Upper lobe of left lung (tissue), 6 donors: ENCODE results near the gene GDF15. TPM values are rescaled to one million over a fixed set of nuclear protein-coding genes. Genes with fewer than 3 reads are reported as not detected.

Experiments used
- ATAC-seq, 2 donors: fragments of 200-7000 bp; cut with Tn5 transposase; one replicate each; pipeline ENCODE4 v1.9.1; 2022; ENCODE audit warnings: mild to moderate bottlenecking in 2 of 2, moderate library complexity in 2 of 2; ENCODE audit not compliant: low FRiP score in 2 of 2
- DNase-seq, 2 donors: peaks; one replicate each; pipeline ENCODE4 v3.0.0-alpha.2; 2019 to 2020
- H3K27ac ChIP-seq, 4 donors: fragments of 200-600 bp; sonication (generic); one replicate each; pipeline ENCODE4 v1.5.1; 2016 to 2019
- H3K27me3 ChIP-seq, 4 donors: fragments of 200-600 bp; sonication (generic); one replicate each; pipeline ENCODE4 v1.5.1; 2017 to 2019
- H3K36me3 ChIP-seq, 4 donors: fragments of 200-600 bp; sonication (generic); one replicate each; pipeline ENCODE4 v1.5.1; 2016 to 2019
- H3K4me1 ChIP-seq, 4 donors: fragments of 200-600 bp; sonication (generic); one replicate each; pipeline ENCODE4 v1.5.1; 2018 to 2019
- H3K4me3 ChIP-seq, 4 donors: fragments of 200-600 bp; sonication (generic); one replicate each; pipeline ENCODE4 v1.5.1; 2017 to 2019; ENCODE audit warnings: mild to moderate bottlenecking in 2 of 4, moderate library complexity in 1 of 4
- H3K9me3 ChIP-seq, 4 donors: fragments of 200-600 bp; sonication (generic); one replicate each; pipeline ENCODE4 v1.5.1; 2018 to 2019
- CTCF ChIP-seq, 6 experiments: fragments of 450-650 bp in 4 of 6; fragments of 200-600 bp in 2 of 6; sonication (generic) in 2 of 6; IDR thresholded peaks; one replicate each; pipeline ENCODE4 v1.5.1; 2016 to 2019; ENCODE audit warnings: antibody characterized with exemption in 6 of 6
- EP300 ChIP-seq, 4 donors: sonication (generic); formaldehyde crosslinking; IDR thresholded peaks; one replicate each; pipeline ENCODE4 v1.5.1; 2017; ENCODE audit warnings: antibody characterized with exemption in 4 of 4, control low read depth in 2 of 4
- POLR2A ChIP-seq, 4 donors: fragments of 450-650 bp; IDR thresholded peaks; one replicate each; pipeline ENCODE4 v1.5.1; 2016 to 2017; ENCODE audit warnings: antibody characterized with exemption in 4 of 4, mild to moderate bottlenecking in 2 of 4
- POLR2AphosphoS5 ChIP-seq, 2 donors: sonication (generic); formaldehyde crosslinking; IDR thresholded peaks; one replicate each; pipeline ENCODE4 v1.5.1; 2017; ENCODE audit warnings: antibody characterized with exemption in 2 of 2
- WGBS, 2 donors: methylation state at CpG; one replicate each; pipeline ENCODE4 v1.1.5; 2017 to 2018; 5-methylcytosine and 5-hydroxymethylcytosine counted together
- total RNA-seq, 6 donors: library from RNA; depleted of rRNA in 4 of 6; stranded (reverse); fragments of >200 nt in 4 of 6; gene quantifications; one replicate each; pipeline versions ENCODE4 v1.1.0 to v1.2.1, GENCODE V29; 2016 to 2021
- donor health status: DM: no; HTN: no; CAD: no; lungs with moderate emphysema.
- donor health status: DM: no; HTN: yes; CAD: no; lungs with severe emphysema.

Gene GDF15
- total RNA-seq, 6 donors from 2014 or later, result 42.5 to 126 (median 68.7) TPM

GRCh38 chr19:18340990-18341868, 44.7 kb upstream of the GDF15 start:
- TF ChIP-seq CTCF (IDR thresholded peaks at IDR 0.05) (no peak), POLR2AphosphoS5 (IDR thresholded peaks at IDR 0.05) (peak; percentile 28 to 32)
- Histone ChIP-seq H3K4me1 (peaks cover 11 to 17% (median 15%) of the 10 kb centered on the region in 4 donors), H3K4me3 (peak overlapping the region; percentile 74 to 92 (median 88)), H3K36me3 (peaks cover 0 to 14% (median 6%) of the 10 kb centered on the region in 4 donors), H3K9me3 (no peaks in the 10 kb centered on the region), H3K27me3 (no peaks in the 10 kb centered on the region), H3K27ac (peak overlapping the region; percentile 74 to 89 (median 86))
- peak; percentile 64 to 74 for ATAC-seq
- 0 to 1% methylated on average over 4 to 14 of the region's 18 CpGs for WGBS, 2 donors
- peak; percentile 72 to 89 for DNase-seq

GRCh38 chr19:18342090-18342632, 43.8 kb upstream of the GDF15 start:
- no peaks in the 10 kb centered on the region for H3K9me3 ChIP-seq
- H3K27me3 ChIP-seq, result no peaks in the 10 kb centered on the region
- no peak for ATAC-seq
- no peak for TF ChIP-seq POLR2AphosphoS5 (IDR thresholded peaks at IDR 0.05)
- TF ChIP-seq EP300 (IDR thresholded peaks at IDR 0.05), result no peak
- no peak for TF ChIP-seq CTCF (IDR thresholded peaks at IDR 0.05)
- TF ChIP-seq POLR2A (IDR thresholded peaks at IDR 0.05), result no peak
- no peak overlapping the region for H3K4me3 ChIP-seq
- peaks cover 0 to 14% (median 6%) of the 10 kb centered on the region in 4 donors for H3K36me3 ChIP-seq
- WGBS, 2 donors, result 77 to 83% methylated on average over 8 of the region's 8 CpGs
- DNase-seq, result no peak
- no peak overlapping the region for H3K27ac ChIP-seq
- H3K4me1 ChIP-seq, result peaks cover 11 to 17% (median 15%) of the 10 kb centered on the region in 4 donors

GRCh38 chr19:18344582-18344950, 41.4 kb upstream of the GDF15 start:
- Histone ChIP-seq H3K27ac (no peak overlapping the region), H3K36me3 (peaks cover 0 to 14% (median 6%) of the 10 kb centered on the region in 4 donors), H3K4me3 (no peak overlapping the region), H3K27me3 (no peaks in the 10 kb centered on the region), H3K9me3 (no peaks in the 10 kb centered on the region), H3K4me1 (peaks cover 10 to 17% (median 14%) of the 10 kb centered on the region in 4 donors)
- TF ChIP-seq POLR2AphosphoS5 (IDR thresholded peaks at IDR 0.05), result no peak
- no peak for TF ChIP-seq CTCF (IDR thresholded peaks at IDR 0.05)
- TF ChIP-seq EP300 (IDR thresholded peaks at IDR 0.05), result no peak
- no peak for TF ChIP-seq POLR2A (IDR thresholded peaks at IDR 0.05)
- no peak for ATAC-seq
- WGBS, 2 donors, result 73 to 78% methylated on average over 13 of the region's 13 CpGs
- no peak for DNase-seq

- Histone ChIP-seq H3K36me3 (peaks cover 0 to 14% (median 6%) of the 10 kb centered on the region in 4 donors), H3K4me3 (no peak overlapping the region), H3K4me1 (peaks cover 4 to 10% (median 8%) of the 10 kb centered on the region in 4 donors), H3K9me3 (no peaks in the 10 kb centered on the region), H3K27ac (no peak overlapping the region), H3K27me3 (no peaks in the 10 kb centered on the region)
- DNase-seq (no peak), ATAC-seq (no peak)
- 94 to 97% methylated on average over 6 of the region's 6 CpGs for WGBS, 2 donors
- TF ChIP-seq EP300 (IDR thresholded peaks at IDR 0.05) (no peak), POLR2A (IDR thresholded peaks at IDR 0.05) (no peak), CTCF (IDR thresholded peaks at IDR 0.05) (no peak), POLR2AphosphoS5 (IDR thresholded peaks at IDR 0.05) (no peak)
These were observed 40.7 kb upstream of the GDF15 start for GRCh38 chr19:18345296-18345695.
